ENCODE measurements around the gene PRKCZ. TPM values are rescaled to one million over a fixed set of nuclear protein-coding genes. Genes with fewer than 3 reads are reported as not detected.

The PRKCZ gene
- total RNA-seq, 1 experiment from 2014 or later = 56.8 TPM

- H3K9ac ChIP-seq (ENCODE audit: low read length) = no peak overlapping the region
- no peaks in the 10 kb centered on the region for H3K4me1 ChIP-seq (ENCODE audit: insufficient read depth, low read length)
- no peak overlapping the region for H3K4me3 ChIP-seq (ENCODE audit: low read length)
- TF ChIP-seq EZH2 (IDR thresholded peaks at IDR 0.05; ENCODE audit: low read length, unreplicated experiment) (no peak), EZH2phosphoT487 (IDR thresholded peaks at IDR 0.05; ENCODE audit: borderline replicate concordance, low read length) (no peak), CTCF (conservative IDR thresholded peaks at IDR 0.05; ENCODE audit: low read depth, low read length) (no peak)
- BruUV-seq (replicated peaks) = no TSS peak
- no peak for ATAC-seq
- H4K20me1 ChIP-seq (ENCODE audit: low read length) = no peaks in the 10 kb centered on the region
- no peaks in the 10 kb centered on the region for H3K9me2 ChIP-seq (replicated peaks; ENCODE audit: low read length)
- no peak overlapping the region for H3K4me2 ChIP-seq (ENCODE audit: low read length)
- H3K36me3 ChIP-seq (ENCODE audit: low read depth, low read length) = peaks cover 14% of the 10 kb centered on the region
- H3K27me3 ChIP-seq (ENCODE audit: low read length) = no peaks in the 10 kb centered on the region
- H3K27ac ChIP-seq (ENCODE audit: low read length) = no peak overlapping the region
- no peaks in the 10 kb centered on the region for H3F3A ChIP-seq (ENCODE audit: low read length, unreplicated experiment)
- H3K79me2 ChIP-seq (ENCODE audit: low read length) = no peaks in the 10 kb centered on the region
- no peak overlapping the region for H2AFZ ChIP-seq (ENCODE audit: low read length)
- no peaks in the 10 kb centered on the region for H3K9me3 ChIP-seq (ENCODE audit: low read length)
- no peak for DNase-seq
- intact Hi-C loops (cut with micrococcal nuclease) = no loop called here
- ChIA-PET CTCF (no interaction called here), POLR2A (ENCODE audit: unreplicated experiment) (no interaction called here)
Measured at GRCh38 chr1:2152954-2153353, 102.7 kb downstream of the PRKCZ start.

GRCh38 chr1:2154022-2154421, 103.8 kb downstream of the PRKCZ start:
- CTCF ChIA-PET = no interaction called here

More at GRCh38 chr1:2154022-2154421, 103.8 kb downstream of the PRKCZ start:
- no peaks in the 10 kb centered on the region for H4K20me1 ChIP-seq (ENCODE audit: low read length)
- DNase-seq = no peak
- H3K79me2 ChIP-seq (ENCODE audit: low read length) = no peaks in the 10 kb centered on the region
- no peak overlapping the region for H3K27ac ChIP-seq (ENCODE audit: low read length)
- TF ChIP-seq EZH2 (IDR thresholded peaks at IDR 0.05; ENCODE audit: low read length, unreplicated experiment) (no peak), EZH2phosphoT487 (IDR thresholded peaks at IDR 0.05; ENCODE audit: borderline replicate concordance, low read length) (no peak), CTCF (conservative IDR thresholded peaks at IDR 0.05; ENCODE audit: low read depth, low read length) (no peak)
- peaks cover 14% of the 10 kb centered on the region for H3K36me3 ChIP-seq (ENCODE audit: low read depth, low read length)
- POLR2A ChIA-PET (ENCODE audit: unreplicated experiment) = no interaction called here
- intact Hi-C loops (cut with micrococcal nuclease) = no loop called here
- no peak overlapping the region for H3K4me3 ChIP-seq (ENCODE audit: low read length)
- no peaks in the 10 kb centered on the region for H3K27me3 ChIP-seq (ENCODE audit: low read length)
- no peak for ATAC-seq
- H3K9me3 ChIP-seq (ENCODE audit: low read length) = no peaks in the 10 kb centered on the region
- BruUV-seq (replicated peaks) = no TSS peak
- no peaks in the 10 kb centered on the region for H3K9me2 ChIP-seq (replicated peaks; ENCODE audit: low read length)
- no peaks in the 10 kb centered on the region for H3F3A ChIP-seq (ENCODE audit: low read length, unreplicated experiment)
- H3K4me1 ChIP-seq (ENCODE audit: insufficient read depth, low read length) = no peaks in the 10 kb centered on the region
- H2AFZ ChIP-seq (ENCODE audit: low read length) = no peak overlapping the region
- no peak overlapping the region for H3K4me2 ChIP-seq (ENCODE audit: low read length)
- H3K9ac ChIP-seq (ENCODE audit: low read length) = no peak overlapping the region

All from PC-3 (cell line).